Left ventricle myocardium inferior (tissue), 1 donor: Measurements from ENCODE around the gene GNG7. TPM values are rescaled to one million over a fixed set of nuclear protein-coding genes. Genes with fewer than 3 reads are reported as not detected.
A peak's percentile ranks its signal among the peaks of the same experiment; 100 is the strongest.

ENCODE experiments used
- DNase-seq: peaks from one replicate; pipeline ENCODE4 v3.0.0-alpha.2; 2020
- H3K27ac ChIP-seq: fragments of 200-600 bp; replicated peaks from 2 replicates; pipeline ENCODE4 v1.8.0; 2021
- H3K27me3 ChIP-seq: fragments of 200-600 bp; 2 replicates; pipeline ENCODE4 v1.8.0; 2021; ENCODE audit warnings: low read depth
- H3K36me3 ChIP-seq: fragments of 200-600 bp; 2 replicates; pipeline ENCODE4 v1.8.0; 2021
- H3K4me1 ChIP-seq: fragments of 200-600 bp; 2 replicates; pipeline ENCODE4 v1.8.0; 2021
- H3K4me3 ChIP-seq: fragments of 200-600 bp; 2 replicates; pipeline ENCODE4 v1.8.0; 2021; ENCODE audit warnings: mild to moderate bottlenecking, moderate library complexity
- H3K9me3 ChIP-seq: fragments of 200-600 bp; replicated peaks from 2 replicates; pipeline ENCODE4 v1.8.0; 2021
- CTCF ChIP-seq: fragments of 200-600 bp; IDR thresholded peaks from 2 replicates; pipeline ENCODE4 v1.8.0; 2021; ENCODE audit warnings: antibody characterized with exemption, mild to moderate bottlenecking, borderline replicate concordance
- intact Hi-C: fragments of 100-400 bp; cut with micrococcal nuclease; formaldehyde crosslinking; loops from one replicate; pipeline ENCODE4 v1.11.0; 2022
- total RNA-seq: library from RNA; stranded (reverse); fragmentation: NEBNext Ultra II Directional; extraction: Animal tissue kit (Norgen Biotek cat#: 25700); gene quantifications from one replicate; pipeline ENCODE4 v1.2.1, GENCODE V29; 2021
- donor health status: DM: no; HTN: yes; CAD: no; lungs with severe emphysema.

The GNG7 gene
- total RNA-seq, 1 donor from 2014 or later: 46.6 TPM

- Histone ChIP-seq H3K27ac (no peak overlapping the region), H3K4me3 (no peak overlapping the region), H3K27me3 (no peaks in the 10 kb centered on the region), H3K9me3 (no peaks in the 10 kb centered on the region), H3K4me1 (peaks cover 37% of the 10 kb centered on the region), H3K36me3 (no peaks in the 10 kb centered on the region)
- intact Hi-C loops: no loop called here
- TF ChIP-seq CTCF: no peak
- DNase-seq: no peak
Measured at GRCh38 chr19:2553510-2553909, 149.0 kb downstream of the GNG7 start.

- no peaks in the 10 kb centered on the region for H3K9me3 ChIP-seq
- H3K4me1 ChIP-seq: peaks cover 38% of the 10 kb centered on the region
- TF ChIP-seq CTCF: no peak
- no peaks in the 10 kb centered on the region for H3K27me3 ChIP-seq
- intact Hi-C loops: no loop called here
- H3K4me3 ChIP-seq: peak overlapping the region; percentile 35
- no peaks in the 10 kb centered on the region for H3K36me3 ChIP-seq
- DNase-seq: peak; percentile 15
- H3K27ac ChIP-seq: peak overlapping the region; percentile 61
Measured at GRCh38 chr19:2552859-2553258, 149.6 kb downstream of the GNG7 start.

GRCh38 chr19:2551864-2552185, 150.7 kb downstream of the GNG7 start:
- DNase-seq: peak; percentile 5

DNA sequence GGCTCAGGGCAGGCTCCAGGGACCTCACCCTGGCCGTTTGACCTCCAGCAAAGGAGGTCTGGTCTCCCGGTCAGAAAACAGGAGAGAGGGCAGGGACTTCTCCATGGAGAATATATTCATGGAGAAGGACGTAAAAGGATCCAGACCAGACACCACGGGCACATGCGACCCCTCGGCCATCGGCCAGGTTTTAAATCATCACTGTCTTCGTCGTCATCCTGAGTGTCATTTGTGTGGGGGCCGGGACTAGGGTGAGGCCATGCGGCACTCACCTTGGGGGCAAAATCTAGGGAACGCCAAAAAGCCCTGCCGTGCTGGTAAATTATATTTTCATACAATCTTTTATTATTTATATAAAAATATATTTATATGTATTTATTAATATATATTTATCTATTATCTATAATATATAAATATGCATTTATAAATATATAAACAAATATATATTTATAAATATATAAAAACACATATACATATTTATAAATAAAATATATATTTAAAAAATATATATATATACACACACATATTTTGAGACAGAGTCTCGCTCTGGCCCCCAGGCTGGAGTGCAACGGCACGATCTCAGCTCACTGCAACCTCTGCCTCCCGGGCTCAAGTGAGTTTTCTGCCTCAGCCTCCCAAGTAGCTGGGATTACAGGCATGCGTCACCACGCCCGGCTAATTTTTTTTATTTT, 151.2 kb downstream of the GNG7 start:
- intact Hi-C loops: no loop called here
- no peaks in the 10 kb centered on the region for H3K27me3 ChIP-seq
- DNase-seq: no peak
- peaks cover 52% of the 10 kb centered on the region for H3K4me1 ChIP-seq
- H3K36me3 ChIP-seq: no peaks in the 10 kb centered on the region
- peak overlapping the region; percentile 73 for H3K27ac ChIP-seq
- H3K9me3 ChIP-seq: no peaks in the 10 kb centered on the region
- no peak overlapping the region for H3K4me3 ChIP-seq
- TF ChIP-seq CTCF: no peak

More at GRCh38 chr19:2551864-2552185, 150.7 kb downstream of the GNG7 start:
- no peak overlapping the region for H3K27ac ChIP-seq
- no peaks in the 10 kb centered on the region for H3K27me3 ChIP-seq
- no peak overlapping the region for H3K4me3 ChIP-seq
- H3K36me3 ChIP-seq: no peaks in the 10 kb centered on the region
- no peak for TF ChIP-seq CTCF
- intact Hi-C loops: no loop called here
- H3K9me3 ChIP-seq: no peaks in the 10 kb centered on the region
- H3K4me1 ChIP-seq: peaks cover 48% of the 10 kb centered on the region

- Histone ChIP-seq H3K4me3 (no peak overlapping the region), H3K4me1 (peaks cover 52% of the 10 kb centered on the region), H3K27me3 (no peaks in the 10 kb centered on the region), H3K9me3 (no peaks in the 10 kb centered on the region), H3K27ac (peak overlapping the region; percentile 73), H3K36me3 (no peaks in the 10 kb centered on the region)
- intact Hi-C loops: no loop called here
- DNase-seq: peak; percentile 62
- no peak for TF ChIP-seq CTCF
Measured at GRCh38 chr19:2550431-2551171, 151.9 kb downstream of the GNG7 start.
